SW 1271 (cell line): ENCODE measurements around the gene NCAN.
"Not testable (repeated sequence)": the region's sequence is repeated elsewhere in the genome, so short reads cannot be mapped to it uniquely, and the experiment has no call there.

Experiments
- DNase-seq, 2 experiments: peaks; one replicate each; lab custom pipeline; 2025; lab: John Stamatoyannopoulos, UW

NCAN gene

GRCh38 chr19:19211499-19212420 lies at the start of gene NCAN:
Gene NCAN, plus strand, starts transcription at chr19:19211958. Its CDS starts 4,996 bp downstream, at chr19:19216954.
- DNase-seq, result no peak

GRCh38 chr19:19162495-19162894 lies 49.3 kb upstream of the NCAN start:
- no peak for DNase-seq

GRCh38 chr19:19165396-19165795 lies 46.4 kb upstream of the NCAN start:
- no peak for DNase-seq

- no peak for DNase-seq
These were observed 44.1 kb upstream of the NCAN start for GRCh38 chr19:19167612-19168011.

GRCh38 chr19:19169236-19170052 lies 42.3 kb upstream of the NCAN start:
- DNase-seq, result no peak

GRCh38 chr19:19170053-19170872 lies 41.5 kb upstream of the NCAN start, which contains the start of gene MEF2B:
Gene MEF2B, minus strand, starts transcription at chr19:19170263. Its CDS starts 19,528 bp downstream, at chr19:19150735.
- no peak for DNase-seq

- no peak for DNase-seq
These were observed 40.7 kb upstream of the NCAN start for GRCh38 chr19:19170873-19171672.

GRCh38 chr19:19171821-19172532 lies 39.8 kb upstream of the NCAN start:
- no peak for DNase-seq

GRCh38 chr19:19173243-19173642 lies 38.5 kb upstream of the NCAN start:
- not testable (repeated sequence) for DNase-seq

GRCh38 chr19:19176950-19177349 lies 34.8 kb upstream of the NCAN start:
- DNase-seq, result no peak

- no peak for DNase-seq
These were observed 32.0 kb upstream of the NCAN start for GRCh38 chr19:19179548-19180441.

- no peak for DNase-seq
These were observed 30.2 kb upstream of the NCAN start for GRCh38 chr19:19181488-19181998.

- no peak for DNase-seq
These were observed 25.7 kb upstream of the NCAN start for GRCh38 chr19:19185853-19186740.

GRCh38 chr19:19186742-19187141 lies 25.0 kb upstream of the NCAN start:
- DNase-seq, result no peak

- no peak for DNase-seq
These were observed 20.0 kb upstream of the NCAN start for GRCh38 chr19:19191768-19192077.

- peak; percentile 97 to 99 for DNase-seq
These were observed 19.5 kb upstream of the NCAN start, which contains the start of the genes BORCS8 and RFXANK for GRCh38 chr19:19192078-19192882. Gene BORCS8, minus strand, starts transcription at chr19:19192152. Its CDS starts 35 bp downstream, at chr19:19192117. Gene RFXANK, plus strand, starts transcription at chr19:19192258. Its CDS starts 1,689 bp downstream, at chr19:19193947.

- DNase-seq, result peak in 1 of 2 experiments; percentile 50
These were observed 18.8 kb upstream of the NCAN start for GRCh38 chr19:19192910-19193423.
